Hair follicular keratinocyte (primary cell): ENCODE results near the gene ZNF513. TPM values are rescaled to one million over a fixed set of nuclear protein-coding genes. Genes with fewer than 3 reads are reported as not detected.

ENCODE experiments used
- total RNA-seq: library from RNA; depleted of rRNA; stranded (reverse); fragments of >200 nt; gene quantifications from 2 replicates; pipeline ENCODE4 v1.2.3, GENCODE V29; 2015

Gene ZNF513, protein sequence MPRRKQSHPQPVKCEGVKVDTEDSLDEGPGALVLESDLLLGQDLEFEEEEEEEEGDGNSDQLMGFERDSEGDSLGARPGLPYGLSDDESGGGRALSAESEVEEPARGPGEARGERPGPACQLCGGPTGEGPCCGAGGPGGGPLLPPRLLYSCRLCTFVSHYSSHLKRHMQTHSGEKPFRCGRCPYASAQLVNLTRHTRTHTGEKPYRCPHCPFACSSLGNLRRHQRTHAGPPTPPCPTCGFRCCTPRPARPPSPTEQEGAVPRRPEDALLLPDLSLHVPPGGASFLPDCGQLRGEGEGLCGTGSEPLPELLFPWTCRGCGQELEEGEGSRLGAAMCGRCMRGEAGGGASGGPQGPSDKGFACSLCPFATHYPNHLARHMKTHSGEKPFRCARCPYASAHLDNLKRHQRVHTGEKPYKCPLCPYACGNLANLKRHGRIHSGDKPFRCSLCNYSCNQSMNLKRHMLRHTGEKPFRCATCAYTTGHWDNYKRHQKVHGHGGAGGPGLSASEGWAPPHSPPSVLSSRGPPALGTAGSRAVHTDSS
- 9.4 and 15.5 TPM in 2 replicates for total RNA-seq

DNA sequence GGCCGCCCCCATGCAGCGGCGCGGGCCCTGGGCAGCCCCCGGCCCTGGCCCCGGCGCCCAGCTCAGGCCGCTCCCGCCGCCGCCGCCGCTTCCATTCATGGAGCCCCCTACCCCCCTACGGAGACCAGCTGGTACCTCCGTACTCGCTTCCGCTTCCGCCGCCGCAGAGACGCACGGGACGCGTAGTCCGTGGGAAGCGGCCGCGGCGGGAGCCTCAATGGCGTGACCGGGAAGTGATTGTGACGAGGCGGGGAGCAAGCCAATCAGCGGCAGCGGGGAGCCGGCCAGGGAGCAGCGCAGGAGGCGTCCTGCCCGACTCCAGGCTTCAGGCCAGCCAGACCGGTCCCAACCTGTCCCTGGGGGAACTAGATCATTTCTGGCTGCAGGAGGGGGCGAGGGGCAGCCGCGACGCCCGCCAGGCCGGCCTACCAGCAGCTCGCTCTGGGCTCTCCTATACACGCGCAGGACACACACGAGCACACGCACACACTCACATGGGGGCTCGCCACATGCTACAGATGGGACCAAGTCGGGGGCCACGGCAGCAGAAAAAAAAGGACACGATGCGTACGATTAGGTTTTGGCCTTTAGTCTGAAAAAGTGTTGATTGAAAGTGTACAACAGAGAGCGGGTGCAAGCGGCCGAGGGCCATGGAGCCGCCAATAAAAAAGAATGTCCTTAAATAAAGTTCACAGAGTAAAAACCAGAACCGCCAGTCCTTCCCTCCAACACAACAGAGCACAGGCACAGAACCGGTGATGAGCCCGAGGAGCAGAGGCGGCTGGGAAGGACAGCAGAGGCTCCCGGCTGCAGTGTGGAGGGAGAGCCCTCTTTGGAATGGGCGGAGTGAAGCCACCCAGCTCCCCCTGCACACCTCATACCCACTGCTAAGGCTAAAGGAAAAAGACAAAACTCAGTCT lies at the start of gene ZNF513:
ZNF513 (minus strand) TSS at position 109 of the 920 bp plus-strand sequence. CDS start 208 bp downstream, outside the sequence.

DNA sequence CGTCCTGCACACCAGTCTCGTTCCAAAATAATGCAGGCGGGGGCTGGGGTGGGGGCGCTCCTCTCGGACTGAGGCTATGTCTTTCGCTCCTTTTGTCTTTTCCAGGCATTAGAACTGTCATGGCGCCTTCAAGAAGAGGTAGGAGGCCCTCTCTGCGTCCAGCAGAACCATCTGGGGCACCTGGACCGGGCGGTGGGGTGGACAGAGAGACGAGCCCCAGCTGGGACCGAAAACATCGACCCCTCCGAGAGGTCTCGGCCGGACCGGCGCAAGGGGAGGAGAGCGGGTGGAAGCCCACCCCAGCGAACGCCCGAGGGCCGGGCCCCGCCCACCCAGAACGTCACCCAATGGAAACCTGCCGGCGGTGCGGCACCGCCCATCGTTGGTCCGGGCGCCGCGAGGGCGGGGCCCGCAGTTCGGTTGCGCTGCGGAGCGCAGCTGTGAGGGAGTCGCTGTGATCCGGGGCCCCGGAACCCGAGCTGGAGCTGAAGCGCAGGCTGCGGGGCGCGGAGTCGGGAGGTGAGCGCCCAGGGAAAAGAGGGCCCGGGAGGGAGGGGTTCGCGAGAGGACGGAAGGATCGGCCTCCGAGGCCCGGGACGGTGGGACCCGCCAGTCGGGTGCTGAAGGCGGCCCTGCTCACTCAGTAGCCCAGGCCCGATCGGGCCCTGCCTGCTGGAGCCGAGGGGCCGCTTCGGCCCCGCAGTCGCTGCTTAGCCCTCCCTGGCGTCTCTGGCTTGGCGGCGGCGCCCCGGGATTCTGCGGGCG lies 47.9 kb upstream of the ZNF513 start, which contains the start of gene NRBP1:
NRBP1 (plus strand) TSS at position 419 of the 765 bp plus-strand sequence. CDS start 4,643 bp downstream, outside the sequence.

DNA sequence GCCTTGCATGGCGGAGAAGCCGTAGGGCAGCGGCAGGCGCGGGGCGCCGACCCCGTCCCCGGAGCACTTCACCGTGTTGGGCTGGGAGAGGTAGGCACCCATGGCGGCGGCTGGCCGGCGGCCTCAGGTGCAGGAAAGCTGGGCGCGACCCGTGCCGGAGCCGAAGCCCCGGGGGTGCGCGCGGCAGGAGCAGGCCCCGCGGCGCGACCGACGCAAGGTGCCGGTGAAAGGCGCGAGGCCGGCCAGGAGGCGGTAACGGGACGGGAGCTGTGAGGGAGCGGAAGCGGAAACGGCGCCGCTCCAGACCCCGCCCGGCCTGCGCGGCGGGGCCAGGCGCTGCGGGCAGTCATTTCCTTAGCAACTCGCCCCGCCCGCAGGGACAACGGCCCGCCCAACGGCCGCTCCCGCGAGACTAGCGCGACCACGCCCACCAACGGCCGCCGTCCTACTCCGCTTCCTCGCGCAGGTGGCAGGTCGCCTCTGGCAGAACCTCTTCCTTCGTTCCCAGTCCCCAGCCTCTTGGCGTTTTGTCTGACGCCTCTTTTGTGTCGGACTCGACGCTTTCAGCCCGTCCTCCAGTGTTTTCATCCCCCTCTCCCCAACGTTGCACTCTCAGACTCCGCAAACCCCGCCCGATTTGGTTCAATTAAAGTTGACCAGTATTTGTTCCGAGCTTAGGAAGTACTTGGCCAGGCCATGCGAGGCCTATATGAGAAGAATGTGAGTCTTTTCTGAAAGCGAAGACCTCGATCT lies 29.0 kb upstream of the ZNF513 start, which contains the start of gene PPM1G:
PPM1G (minus strand) TSS at position 271 of the 753 bp plus-strand sequence; CDS start at position 102, 169 bp downstream.

DNA sequence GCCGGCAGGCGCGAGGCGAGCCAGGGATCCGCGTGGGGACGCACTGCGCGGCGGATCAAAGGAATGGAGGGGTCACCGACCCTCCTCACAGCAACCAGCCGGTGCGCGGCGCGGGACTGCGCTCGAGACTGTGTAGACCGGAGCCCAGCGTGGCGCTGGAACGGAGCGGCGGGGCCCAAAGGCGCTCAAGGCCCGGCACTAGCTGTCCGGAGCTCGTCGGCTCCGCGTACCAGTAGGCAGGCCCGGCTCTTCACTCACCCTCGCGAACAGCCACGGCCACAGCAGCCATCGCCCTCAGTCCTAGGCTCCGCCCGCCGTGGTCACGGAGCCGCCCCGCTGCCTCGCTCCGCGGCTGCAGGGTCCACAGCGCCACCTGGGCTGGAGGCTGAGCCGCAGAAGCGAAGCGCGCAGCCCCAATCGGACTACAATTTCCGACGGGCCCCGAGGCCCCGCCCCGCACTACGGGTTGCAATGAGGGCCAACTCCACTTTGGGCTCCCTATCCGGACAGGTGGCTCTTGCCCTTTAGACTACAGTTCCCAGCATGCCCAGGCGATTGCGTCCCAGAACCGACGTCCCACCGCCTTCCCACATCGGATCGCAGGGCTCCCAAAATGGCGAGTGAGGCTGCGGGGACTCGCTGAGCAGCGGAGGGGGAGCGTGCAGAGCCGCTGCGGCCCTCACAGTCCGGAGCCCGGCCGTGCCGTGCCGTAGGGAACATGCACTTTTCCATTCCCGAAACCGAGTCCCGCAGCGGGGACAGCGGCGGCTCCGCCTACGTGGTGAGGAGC lies 10.3 kb downstream of the ZNF513 start, which contains the start of the genes EIF2B4 and SNX17:
EIF2B4 (minus strand) TSS at position 313 of the 790 bp plus-strand sequence; CDS start at position 289, 24 bp downstream.
SNX17 (plus strand) TSS at position 591 of the 790 bp plus-strand sequence; CDS start at position 719, 128 bp downstream.

DNA sequence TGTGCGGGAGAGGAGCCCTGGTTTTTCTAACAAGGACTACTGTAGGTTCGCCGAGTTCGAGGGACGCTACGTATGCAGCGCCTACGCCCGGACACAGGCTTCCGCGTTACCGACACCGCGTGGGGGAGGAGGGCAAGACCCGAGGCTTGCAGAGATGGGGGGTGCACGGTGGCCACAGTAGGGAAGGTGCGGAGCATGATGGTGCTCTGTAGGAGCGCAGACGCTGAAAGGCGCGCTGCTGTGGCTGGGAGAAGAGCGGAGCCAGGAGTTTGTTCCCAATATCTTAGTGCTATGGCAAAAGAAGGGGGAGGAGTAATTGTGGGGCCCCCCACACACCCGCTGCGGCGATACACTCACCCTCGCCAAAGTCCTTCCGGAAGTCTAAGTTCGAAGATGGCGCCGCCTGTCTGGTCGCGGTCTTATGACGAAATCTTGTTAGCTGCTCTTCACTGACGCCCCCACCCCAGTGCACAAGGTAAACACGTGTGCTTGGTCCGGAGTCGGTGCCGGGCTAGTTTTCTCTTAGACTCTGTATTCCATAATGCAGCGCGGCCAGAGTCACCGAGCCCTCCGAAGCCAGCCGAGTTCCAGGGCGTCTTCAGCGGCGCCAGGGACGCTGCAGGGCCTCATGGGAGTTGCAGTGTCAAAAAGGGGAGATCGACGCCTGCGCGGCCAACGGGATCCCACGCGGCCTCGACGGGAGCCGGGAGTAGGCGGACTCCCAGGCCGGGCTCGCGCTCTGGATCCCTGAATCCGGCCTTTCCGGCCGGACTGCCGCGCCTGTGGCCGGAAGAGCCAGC lies 24.0 kb downstream of the ZNF513 start, which contains the start of gene GTF3C2:
GTF3C2 (minus strand) TSS at position 383 of the 800 bp plus-strand sequence. CDS start 13,210 bp downstream, outside the sequence.

Other genes with a start within 250 kb of the ZNF513 start
- 69.1 and 81.2 TPM in 2 replicates for gene PREB, start 246.1 kb downstream of the ZNF513 start, total RNA-seq
- gene PRR30, start 241.3 kb downstream of the ZNF513 start, total RNA-seq = not detected in 2 replicates
- gene TCF23, start 231.7 kb downstream of the ZNF513 start, total RNA-seq = 0.04 TPM in 1 of 2 replicates, not detected in the other
- gene ATRAID, start 168.7 kb downstream of the ZNF513 start, total RNA-seq = 159 and 171 TPM in 2 replicates
- 21.2 and 49.7 TPM in 2 replicates for gene SLC5A6, start 168.5 kb downstream of the ZNF513 start, total RNA-seq
- gene CAD, start 163.4 kb downstream of the ZNF513 start, total RNA-seq = 33.9 and 59.3 TPM in 2 replicates
- not detected in 2 replicates for gene SLC30A3, start 117.7 kb downstream of the ZNF513 start, total RNA-seq
- not detected in 2 replicates for gene DNAJC5G, start 105.3 kb downstream of the ZNF513 start, total RNA-seq
- not detected in 2 replicates for gene TRIM54, start 98.3 kb downstream of the ZNF513 start, total RNA-seq
- 0.23 and 2.1 TPM in 2 replicates for gene UCN, start 72.3 kb downstream of the ZNF513 start, total RNA-seq
- gene MPV17, start 57.6 kb downstream of the ZNF513 start, total RNA-seq = 96.3 and 110 TPM in 2 replicates
- 34.4 and 42.2 TPM in 2 replicates for gene GTF3C2, start 24.0 kb downstream of the ZNF513 start, total RNA-seq
- gene EIF2B4, start 10.4 kb downstream of the ZNF513 start, total RNA-seq = 22.7 and 35.1 TPM in 2 replicates
- gene SNX17, start 10.1 kb downstream of the ZNF513 start, total RNA-seq = 98.4 and 103 TPM in 2 replicates
- gene PPM1G, start 28.9 kb upstream of the ZNF513 start, total RNA-seq = 100 and 162 TPM in 2 replicates
- 63.0 and 80.8 TPM in 2 replicates for gene NRBP1, start 47.9 kb upstream of the ZNF513 start, total RNA-seq
- 29.4 and 52.9 TPM in 2 replicates for gene KRTCAP3, start 61.6 kb upstream of the ZNF513 start, total RNA-seq
- 6.1 and 6.4 TPM in 2 replicates for gene IFT172, start 109.0 kb upstream of the ZNF513 start, total RNA-seq
- gene FNDC4, start 114.5 kb upstream of the ZNF513 start, total RNA-seq = 11.5 and 20.4 TPM in 2 replicates
- gene GCKR, start 116.1 kb upstream of the ZNF513 start, total RNA-seq = not detected in 2 replicates
- 11.6 and 30.7 TPM in 2 replicates for gene ZNF512, start 202.3 kb upstream of the ZNF513 start, total RNA-seq
- 0.84 and 1.0 TPM in 2 replicates for gene CCDC121, start 248.3 kb upstream of the ZNF513 start, total RNA-seq
- gene GPN1, start 248.3 kb upstream of the ZNF513 start, total RNA-seq = 56.7 and 56.8 TPM in 2 replicates